Measurements from ENCODE around the gene PPCDC. TPM values are rescaled to one million over a fixed set of nuclear protein-coding genes. Genes with fewer than 3 reads are reported as not detected.

PPCDC gene
- total RNA-seq, 1 donor from 2014 or later: 4.7 TPM

- Histone ChIP-seq H3K36me3 (ENCODE audit: control insufficient read depth in 3 of 3, insufficient read depth in 3 of 3, low read length in 3 of 3) (no peaks in the 10 kb centered on the region), H3K9ac (ENCODE audit: low read depth in 1 of 3, low read length in 3 of 3) (no peak overlapping the region), H3K27ac (ENCODE audit: low read depth, low read length) (no peak overlapping the region), H3K4me3 (ENCODE audit: low read length in 3 of 3) (no peak overlapping the region), H3K27me3 (ENCODE audit: control insufficient read depth in 3 of 3, insufficient read depth in 3 of 3, low read length in 3 of 3) (peaks cover 0 to 7% (median 0%) of the 10 kb centered on the region in 3 donors), H3K9me3 (ENCODE audit: control insufficient read depth in 3 of 3, low read length in 3 of 3) (no peaks in the 10 kb centered on the region), H3K4me1 (ENCODE audit: control insufficient read depth in 3 of 3, insufficient read depth in 3 of 3, low read length in 3 of 3) (no peaks in the 10 kb centered on the region)
Measured at GRCh38 chr15:75008221-75008625, 15.2 kb upstream of the PPCDC start.

- Histone ChIP-seq H3K36me3 (ENCODE audit: control insufficient read depth in 3 of 3, insufficient read depth in 3 of 3, low read length in 3 of 3) (no peaks in the 10 kb centered on the region), H3K27me3 (ENCODE audit: control insufficient read depth in 3 of 3, insufficient read depth in 3 of 3, low read length in 3 of 3) (peaks cover 0 to 7% (median 0%) of the 10 kb centered on the region in 3 donors), H3K4me1 (ENCODE audit: control insufficient read depth in 3 of 3, insufficient read depth in 3 of 3, low read length in 3 of 3) (no peaks in the 10 kb centered on the region), H3K9me3 (ENCODE audit: control insufficient read depth in 3 of 3, low read length in 3 of 3) (no peaks in the 10 kb centered on the region), H3K4me3 (ENCODE audit: low read length in 3 of 3) (no peak overlapping the region), H3K9ac (ENCODE audit: low read depth in 1 of 3, low read length in 3 of 3) (no peak overlapping the region), H3K27ac (ENCODE audit: low read depth, low read length) (no peak overlapping the region)
Measured at GRCh38 chr15:75008629-75009326, 14.6 kb upstream of the PPCDC start.

- Histone ChIP-seq H3K9ac (ENCODE audit: low read depth in 1 of 3, low read length in 3 of 3) (no peak overlapping the region), H3K4me1 (ENCODE audit: control insufficient read depth in 3 of 3, insufficient read depth in 3 of 3, low read length in 3 of 3) (no peaks in the 10 kb centered on the region), H3K9me3 (ENCODE audit: control insufficient read depth in 3 of 3, low read length in 3 of 3) (no peaks in the 10 kb centered on the region), H3K4me3 (ENCODE audit: low read length in 3 of 3) (no peak overlapping the region), H3K27ac (ENCODE audit: low read depth, low read length) (no peak overlapping the region), H3K36me3 (ENCODE audit: control insufficient read depth in 3 of 3, insufficient read depth in 3 of 3, low read length in 3 of 3) (no peaks in the 10 kb centered on the region), H3K27me3 (ENCODE audit: control insufficient read depth in 3 of 3, insufficient read depth in 3 of 3, low read length in 3 of 3) (peaks cover 0 to 5% (median 0%) of the 10 kb centered on the region in 3 donors)
Measured at GRCh38 chr15:75016431-75016830, 7.0 kb upstream of the PPCDC start.

GRCh38 chr15:75019916-75020315 lies 3.5 kb upstream of the PPCDC start:
- H3K27me3 ChIP-seq (ENCODE audit: control insufficient read depth in 3 of 3, insufficient read depth in 3 of 3, low read length in 3 of 3): no peaks in the 10 kb centered on the region
- peaks cover 0 to 2% (median 0%) of the 10 kb centered on the region in 3 donors for H3K36me3 ChIP-seq (ENCODE audit: control insufficient read depth in 3 of 3, insufficient read depth in 3 of 3, low read length in 3 of 3)
- H3K4me3 ChIP-seq (ENCODE audit: low read length in 3 of 3): no peak overlapping the region
- H3K9me3 ChIP-seq (ENCODE audit: control insufficient read depth in 3 of 3, low read length in 3 of 3): no peaks in the 10 kb centered on the region
- no peak overlapping the region for H3K9ac ChIP-seq (ENCODE audit: low read depth in 1 of 3, low read length in 3 of 3)
- peaks cover 5 to 9% (median 5%) of the 10 kb centered on the region in 3 donors for H3K4me1 ChIP-seq (ENCODE audit: control insufficient read depth in 3 of 3, insufficient read depth in 3 of 3, low read length in 3 of 3)
- no peak overlapping the region for H3K27ac ChIP-seq (ENCODE audit: low read depth, low read length)

GRCh38 chr15:75021341-75021740 lies 2.0 kb upstream of the PPCDC start:
- no peaks in the 10 kb centered on the region for H3K27me3 ChIP-seq (ENCODE audit: control insufficient read depth in 3 of 3, insufficient read depth in 3 of 3, low read length in 3 of 3)
- H3K9ac ChIP-seq (ENCODE audit: low read depth in 1 of 3, low read length in 3 of 3): no peak overlapping the region
- H3K36me3 ChIP-seq (ENCODE audit: control insufficient read depth in 3 of 3, insufficient read depth in 3 of 3, low read length in 3 of 3): peaks cover 0 to 2% (median 0%) of the 10 kb centered on the region in 3 donors
- H3K27ac ChIP-seq (ENCODE audit: low read depth, low read length): no peak overlapping the region
- H3K9me3 ChIP-seq (ENCODE audit: control insufficient read depth in 3 of 3, low read length in 3 of 3): no peaks in the 10 kb centered on the region
- no peak overlapping the region for H3K4me3 ChIP-seq (ENCODE audit: low read length in 3 of 3)
- peaks cover 9 to 15% (median 10%) of the 10 kb centered on the region in 3 donors for H3K4me1 ChIP-seq (ENCODE audit: control insufficient read depth in 3 of 3, insufficient read depth in 3 of 3, low read length in 3 of 3)

- Histone ChIP-seq H3K27ac (ENCODE audit: low read depth, low read length) (no peak overlapping the region), H3K36me3 (ENCODE audit: control insufficient read depth in 3 of 3, insufficient read depth in 3 of 3, low read length in 3 of 3) (peaks cover 0 to 5% (median 4%) of the 10 kb centered on the region in 3 donors), H3K9me3 (ENCODE audit: control insufficient read depth in 3 of 3, low read length in 3 of 3) (no peaks in the 10 kb centered on the region), H3K4me1 (ENCODE audit: control insufficient read depth in 3 of 3, insufficient read depth in 3 of 3, low read length in 3 of 3) (peaks cover 9 to 15% (median 10%) of the 10 kb centered on the region in 3 donors), H3K4me3 (ENCODE audit: low read length in 3 of 3) (no peak overlapping the region), H3K27me3 (ENCODE audit: control insufficient read depth in 3 of 3, insufficient read depth in 3 of 3, low read length in 3 of 3) (no peaks in the 10 kb centered on the region), H3K9ac (ENCODE audit: low read depth in 1 of 3, low read length in 3 of 3) (no peak overlapping the region)
Measured at GRCh38 chr15:75022783-75023180, 608 bp upstream of the PPCDC start.

GRCh38 chr15:75023872-75024636 lies 664 bp downstream of the PPCDC start:
- H3K27ac ChIP-seq (ENCODE audit: low read depth, low read length): peak overlapping the region; percentile 87

GRCh38 chr15:75025107-75025506 lies 1.7 kb downstream of the PPCDC start:
- H3K27me3 ChIP-seq (ENCODE audit: control insufficient read depth in 3 of 3, insufficient read depth in 3 of 3, low read length in 3 of 3): no peaks in the 10 kb centered on the region
- no peak overlapping the region for H3K4me3 ChIP-seq (ENCODE audit: low read length in 3 of 3)
- H3K27ac ChIP-seq (ENCODE audit: low read depth, low read length): no peak overlapping the region
- peaks cover 22 to 29% (median 22%) of the 10 kb centered on the region in 3 donors for H3K4me1 ChIP-seq (ENCODE audit: control insufficient read depth in 3 of 3, insufficient read depth in 3 of 3, low read length in 3 of 3)
- peaks cover 4 to 10% (median 5%) of the 10 kb centered on the region in 3 donors for H3K36me3 ChIP-seq (ENCODE audit: control insufficient read depth in 3 of 3, insufficient read depth in 3 of 3, low read length in 3 of 3)
- no peak overlapping the region for H3K9ac ChIP-seq (ENCODE audit: low read depth in 1 of 3, low read length in 3 of 3)
- H3K9me3 ChIP-seq (ENCODE audit: control insufficient read depth in 3 of 3, low read length in 3 of 3): no peaks in the 10 kb centered on the region

More at GRCh38 chr15:75023872-75024636, 664 bp downstream of the PPCDC start:
- no peaks in the 10 kb centered on the region for H3K27me3 ChIP-seq (ENCODE audit: control insufficient read depth in 3 of 3, insufficient read depth in 3 of 3, low read length in 3 of 3)
- H3K4me3 ChIP-seq (ENCODE audit: low read length in 3 of 3): peak overlapping the region; percentile 93 to 99 (median 98)
- H3K36me3 ChIP-seq (ENCODE audit: control insufficient read depth in 3 of 3, insufficient read depth in 3 of 3, low read length in 3 of 3): peaks cover 4 to 9% (median 5%) of the 10 kb centered on the region in 3 donors
- peaks cover 12 to 18% (median 12%) of the 10 kb centered on the region in 3 donors for H3K4me1 ChIP-seq (ENCODE audit: control insufficient read depth in 3 of 3, insufficient read depth in 3 of 3, low read length in 3 of 3)
- peak overlapping the region; percentile 96 to 99 (median 99) for H3K9ac ChIP-seq (ENCODE audit: low read depth in 1 of 3, low read length in 3 of 3)
- no peaks in the 10 kb centered on the region for H3K9me3 ChIP-seq (ENCODE audit: control insufficient read depth in 3 of 3, low read length in 3 of 3)

GRCh38 chr15:75025548-75026260 lies 2.3 kb downstream of the PPCDC start:
- H3K27me3 ChIP-seq (ENCODE audit: control insufficient read depth in 3 of 3, insufficient read depth in 3 of 3, low read length in 3 of 3): no peaks in the 10 kb centered on the region
- no peak overlapping the region for H3K4me3 ChIP-seq (ENCODE audit: low read length in 3 of 3)
- H3K36me3 ChIP-seq (ENCODE audit: control insufficient read depth in 3 of 3, insufficient read depth in 3 of 3, low read length in 3 of 3): peaks cover 4 to 14% (median 5%) of the 10 kb centered on the region in 3 donors
- peak overlapping the region in 1 of 3 donors; percentile 1 for H3K9ac ChIP-seq (ENCODE audit: low read depth in 1 of 3, low read length in 3 of 3)
- no peaks in the 10 kb centered on the region for H3K9me3 ChIP-seq (ENCODE audit: control insufficient read depth in 3 of 3, low read length in 3 of 3)
- no peak overlapping the region for H3K27ac ChIP-seq (ENCODE audit: low read depth, low read length)
- H3K4me1 ChIP-seq (ENCODE audit: control insufficient read depth in 3 of 3, insufficient read depth in 3 of 3, low read length in 3 of 3): peaks cover 27 to 35% (median 28%) of the 10 kb centered on the region in 3 donors

All from skeletal muscle tissue (tissue), 4 donors.